Peyer's patch (tissue), 4 donors: ENCODE measurements around the gene PCBP3.

Source experiments
- CTCF ChIP-seq, 6 experiments: fragments of 450-650 bp in 4 of 6; fragments of 200-600 bp in 2 of 6; sonication (generic) in 1 of 6; IDR thresholded peaks; one replicate each; pipeline ENCODE4 v1.5.1; 2017 to 2019; ENCODE audit warnings: antibody characterized with exemption in 6 of 6, mild to moderate bottlenecking in 3 of 6, moderate library complexity in 1 of 6
- POLR2A ChIP-seq, 2 donors: fragments of 450-650 bp; IDR thresholded peaks; one replicate each; pipeline ENCODE4 v1.5.1; 2017; ENCODE audit warnings: antibody characterized with exemption in 2 of 2, mild to moderate bottlenecking in 2 of 2, moderate library complexity in 2 of 2

- no peak for TF ChIP-seq CTCF (IDR thresholded peaks at IDR 0.05)
- no peak for TF ChIP-seq POLR2A (IDR thresholded peaks at IDR 0.05)
Observed at GRCh38 chr21:45835301-45836267, 192.1 kb downstream of the PCBP3 start.
